ENCODE results near the gene C16orf87.
A peak's percentile ranks its signal among the peaks of the same experiment; 100 is the strongest.

DNA sequence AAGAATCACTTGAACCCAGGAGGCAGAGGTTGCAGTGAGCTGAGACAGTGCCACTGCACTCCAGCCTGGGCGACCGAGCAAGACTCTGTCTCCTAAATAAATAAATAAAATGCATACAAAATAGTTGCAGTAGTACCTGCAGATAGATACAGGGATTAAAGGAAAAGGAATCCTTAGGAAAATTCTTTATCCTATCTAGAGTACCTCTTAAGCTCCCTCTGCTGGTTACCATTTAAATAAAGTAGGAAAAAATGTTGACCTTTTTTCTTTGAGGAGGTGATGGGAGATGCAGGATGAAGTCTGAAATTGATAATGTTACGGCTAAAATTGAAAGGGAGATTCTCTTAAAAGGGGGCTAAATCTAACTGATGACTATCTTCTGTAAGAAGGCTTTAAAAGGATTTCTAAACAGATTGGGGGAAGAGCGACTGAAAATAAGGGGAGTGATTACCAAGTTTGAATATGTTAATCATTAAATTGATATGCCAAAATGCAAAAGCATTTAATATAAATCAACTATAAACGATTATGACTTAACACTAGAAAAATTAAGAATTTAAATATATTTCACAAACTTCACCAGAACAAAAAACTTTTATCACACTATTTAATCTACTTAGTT, 29.4 kb downstream of the C16orf87 start:
- TF ChIP-seq, protein P1, sequence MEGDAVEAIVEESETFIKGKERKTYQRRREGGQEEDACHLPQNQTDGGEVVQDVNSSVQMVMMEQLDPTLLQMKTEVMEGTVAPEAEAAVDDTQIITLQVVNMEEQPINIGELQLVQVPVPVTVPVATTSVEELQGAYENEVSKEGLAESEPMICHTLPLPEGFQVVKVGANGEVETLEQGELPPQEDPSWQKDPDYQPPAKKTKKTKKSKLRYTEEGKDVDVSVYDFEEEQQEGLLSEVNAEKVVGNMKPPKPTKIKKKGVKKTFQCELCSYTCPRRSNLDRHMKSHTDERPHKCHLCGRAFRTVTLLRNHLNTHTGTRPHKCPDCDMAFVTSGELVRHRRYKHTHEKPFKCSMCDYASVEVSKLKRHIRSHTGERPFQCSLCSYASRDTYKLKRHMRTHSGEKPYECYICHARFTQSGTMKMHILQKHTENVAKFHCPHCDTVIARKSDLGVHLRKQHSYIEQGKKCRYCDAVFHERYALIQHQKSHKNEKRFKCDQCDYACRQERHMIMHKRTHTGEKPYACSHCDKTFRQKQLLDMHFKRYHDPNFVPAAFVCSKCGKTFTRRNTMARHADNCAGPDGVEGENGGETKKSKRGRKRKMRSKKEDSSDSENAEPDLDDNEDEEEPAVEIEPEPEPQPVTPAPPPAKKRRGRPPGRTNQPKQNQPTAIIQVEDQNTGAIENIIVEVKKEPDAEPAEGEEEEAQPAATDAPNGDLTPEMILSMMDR (IDR thresholded peaks at IDR 0.05; ENCODE audit: insufficient read depth, low read length): peak; percentile 15
- TF ChIP-seq REST (IDR thresholded peaks at IDR 0.05; ENCODE audit: insufficient replicate concordance, low read depth): no peak
- TF ChIP-seq POLR2AphosphoS5 (IDR thresholded peaks at IDR 0.05; ENCODE audit: low read depth): no peak
- no peak for TF ChIP-seq GABPA (IDR thresholded peaks at IDR 0.05; ENCODE audit: low read depth)
- no peak for TF ChIP-seq SPI1 (IDR thresholded peaks at IDR 0.05; ENCODE audit: borderline replicate concordance, low read depth)

Data from HL-60 (cell line).